CD14-positive monocyte (primary cell): ENCODE results near the gene MCRIP2. TPM values are rescaled to one million over a fixed set of nuclear protein-coding genes. Genes with fewer than 3 reads are reported as not detected.

Experiments
- DNase-seq, 3 donors: peaks; one replicate each; pipeline ENCODE4 v3.0.0-alpha.2; 2011 to 2022
- H2AFZ ChIP-seq: 2 replicates; pipeline ENCODE4 v1.6.0; 2012; ENCODE audit warnings: mild to moderate bottlenecking, low read depth, low read length, inconsistent platforms; ENCODE audit not compliant: insufficient read depth, poor library complexity, severe bottlenecking
- H3K27ac ChIP-seq, 2 donors: 1 replicate in 1 of 2; 2 replicates in 1 of 2; pipeline ENCODE4 v1.5.1; 2012 to 2013; ENCODE audit warnings: low read length in 2 of 2, control low read depth in 1 of 2, inconsistent platforms in 1 of 2, low read depth in 1 of 2, mild to moderate bottlenecking in 1 of 2
- H3K27me3 ChIP-seq, 2 donors: one replicate each; pipeline versions ENCODE4 v1.6.0 to v1.6.1; 2011 to 2013; ENCODE audit warnings: low read length in 2 of 2; ENCODE audit not compliant: control insufficient read depth in 2 of 2, insufficient read depth in 2 of 2
- H3K36me3 ChIP-seq, 2 donors: replicated peaks in 1 of 2; 1 replicate in 1 of 2; 2 replicates in 1 of 2; pipeline versions ENCODE4 v1.5.1 to v1.6.1; 2012 to 2013; ENCODE audit warnings: low read length in 2 of 2, control low read depth in 1 of 2, inconsistent platforms in 1 of 2, mild to moderate bottlenecking in 1 of 2; ENCODE audit not compliant: insufficient read depth in 2 of 2, control insufficient read depth in 1 of 2
- H3K4me1 ChIP-seq, 2 donors: 1 replicate in 1 of 2; 2 replicates in 1 of 2; pipeline versions ENCODE4 v1.5.1 to v1.6.1; 2012 to 2013; ENCODE audit warnings: low read length in 2 of 2, control low read depth in 1 of 2, inconsistent platforms in 1 of 2, mild to moderate bottlenecking in 1 of 2, moderate library complexity in 1 of 2; ENCODE audit not compliant: insufficient read depth in 2 of 2, control insufficient read depth in 1 of 2
- H3K4me2 ChIP-seq: replicated peaks from 2 replicates; pipeline ENCODE3; 2012; ENCODE audit warnings: low read length, moderate library complexity, mild to moderate bottlenecking; ENCODE audit not compliant: poor library complexity, severe bottlenecking; ENCODE audit errors: extremely low read depth
- H3K4me3 ChIP-seq, 3 experiments: fragments of 200-600 bp in 1 of 3; sonication (generic) in 1 of 3; replicated peaks in 1 of 3; 1 replicate in 2 of 3; 2 replicates in 1 of 3; pipeline ENCODE4 v1.5.1; 2011 to 2013; ENCODE audit warnings: low read length in 3 of 3, mild to moderate bottlenecking in 3 of 3, control low read depth in 2 of 3, low read depth in 2 of 3, inconsistent platforms in 1 of 3, moderate library complexity in 1 of 3
- H3K79me2 ChIP-seq: 2 replicates; pipeline ENCODE4 v1.6.0; 2012; ENCODE audit warnings: mild to moderate bottlenecking, control low read depth, inconsistent platforms, low read length, moderate library complexity; ENCODE audit not compliant: insufficient read depth
- H3K9ac ChIP-seq: 2 replicates; pipeline ENCODE4 v1.6.0; 2017; ENCODE audit warnings: low read length, mild to moderate bottlenecking; ENCODE audit not compliant: insufficient read depth, poor library complexity, severe bottlenecking
- H3K9me3 ChIP-seq, 2 donors: replicated peaks in 1 of 2; 1 replicate in 1 of 2; 2 replicates in 1 of 2; pipeline versions ENCODE4 v1.5.1 to v1.6.1; 2012 to 2013; ENCODE audit warnings: low read length in 2 of 2, control low read depth in 1 of 2; ENCODE audit not compliant: control insufficient read depth in 1 of 2, insufficient read depth in 1 of 2
- H4K20me1 ChIP-seq: 2 replicates; pipeline ENCODE4 v1.6.0; 2012; ENCODE audit warnings: mild to moderate bottlenecking, low read length, control low read depth, moderate library complexity; ENCODE audit not compliant: insufficient read depth
- H3K27ac Mint-ChIP-seq, 7 donors: one replicate each; pipeline ENCODE4 v1.8.0; 2020; ENCODE audit warnings: mild to moderate bottlenecking in 7 of 7, mixed read lengths in 7 of 7, moderate library complexity in 6 of 7, inconsistent platforms in 2 of 7
- H3K27me3 Mint-ChIP-seq, 3 donors: one replicate each; pipeline ENCODE4 v1.8.0; 2021 to 2022; ENCODE audit warnings: low read depth in 3 of 3, mild to moderate bottlenecking in 3 of 3, mixed read lengths in 3 of 3, moderate library complexity in 3 of 3, inconsistent platforms in 1 of 3
- H3K36me3 Mint-ChIP-seq, 2 donors: one replicate each; pipeline ENCODE4 v1.8.0; 2020; ENCODE audit warnings: mixed read lengths in 2 of 2, inconsistent platforms in 1 of 2, mild to moderate bottlenecking in 1 of 2
- H3K4me1 Mint-ChIP-seq: one replicate; pipeline ENCODE4 v1.8.0; 2020; ENCODE audit warnings: mild to moderate bottlenecking, mixed read lengths
- H3K4me3 Mint-ChIP-seq, 2 donors: one replicate each; pipeline ENCODE4 v1.8.0; 2020; ENCODE audit warnings: mild to moderate bottlenecking in 2 of 2, mixed read lengths in 2 of 2, moderate library complexity in 1 of 2
- H3K9me3 Mint-ChIP-seq, 7 donors: one replicate each; pipeline ENCODE4 v1.8.0; 2020 to 2022; ENCODE audit warnings: mixed read lengths in 7 of 7, mild to moderate bottlenecking in 6 of 7, moderate library complexity in 6 of 7, inconsistent platforms in 2 of 7
- CTCF ChIP-seq: fragments of 200-600 bp; IDR thresholded peaks from one replicate; pipeline ENCODE4 v1.8.0; 2022; ENCODE audit warnings: antibody characterized with exemption, mild to moderate bottlenecking
- WGBS: methylation state at CpG from one replicate; pipeline ENCODE4 v1.1.5; 2013; ENCODE audit warnings: missing lambda C conversion rate; ENCODE audit not compliant: insufficient coverage; 5-methylcytosine and 5-hydroxymethylcytosine counted together
- intact Hi-C, 2 donors: fragments of 100-400 bp; cut with micrococcal nuclease; formaldehyde crosslinking; loops; one replicate each; pipeline versions ENCODE4 v1.15.0 to v1.15.1; 2023
- polyA plus RNA-seq, 3 donors: library from polyadenylated mRNA; depleted of rRNA in 1 of 3; unstranded in 2 of 3; stranded (reverse) in 1 of 3; fragments of 300-500 nt in 2 of 3; fragments of >200 nt in 1 of 3; fragmentation: Illumina TruSeq in 2 of 3; gene quantifications; 1 replicate in 2 of 3; 2 replicates in 1 of 3; pipeline ENCODE4 v1.2.3, GENCODE V29; 2012 to 2021

The MCRIP2 gene
- polyA plus RNA-seq, 3 donors: 23.7 to 65.6 (median 42.1) TPM

DNA sequence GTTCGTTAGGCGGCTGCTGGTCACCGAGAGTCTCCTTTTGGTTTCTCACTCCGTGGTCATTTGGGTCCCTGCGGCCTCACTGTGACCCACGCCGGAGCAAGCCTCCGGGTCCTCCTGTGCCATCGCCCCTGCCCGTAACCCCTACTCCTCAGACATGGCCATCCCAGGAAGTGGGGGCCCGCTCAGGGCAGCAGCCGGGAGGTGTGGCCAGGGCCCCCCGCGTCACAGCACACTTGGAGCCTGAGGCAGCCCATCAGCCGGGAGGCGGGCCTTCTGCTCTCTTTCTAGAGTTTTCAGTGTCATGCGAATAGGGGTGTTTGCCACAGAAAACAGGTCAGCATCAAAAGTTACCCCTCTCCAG lies 18.7 kb upstream of the MCRIP2 start:
- no peak overlapping the region for H3K4me3 ChIP-seq
- no peaks in the 10 kb centered on the region for H3K9me3 ChIP-seq
- H3K36me3 Mint-ChIP-seq: peaks cover 33 to 83% of the 10 kb centered on the region in 2 donors
- H3K27me3 Mint-ChIP-seq: peaks cover 0 to 1% (median 0%) of the 10 kb centered on the region in 3 donors
- H3K27me3 ChIP-seq: no peaks in the 10 kb centered on the region
- H2AFZ ChIP-seq: no peak overlapping the region
- H3K4me1 ChIP-seq: no peaks in the 10 kb centered on the region
- peaks cover 0 to 3% (median 0%) of the 10 kb centered on the region in 7 donors for H3K9me3 Mint-ChIP-seq
- no peak for DNase-seq
- intact Hi-C loops: no loop called here
- no peak overlapping the region for H3K4me2 ChIP-seq
- 93% methylated on average over 10 of the region's 17 CpGs for whole genome bisulfite sequencing
- no peak overlapping the region for H3K4me3 Mint-ChIP-seq
- no peak overlapping the region for H3K9ac ChIP-seq
- peaks cover 81% of the 10 kb centered on the region for H4K20me1 ChIP-seq
- H3K36me3 ChIP-seq: peaks cover 48 to 62% of the 10 kb centered on the region in 2 donors
- H3K4me1 Mint-ChIP-seq: no peaks in the 10 kb centered on the region
- H3K79me2 ChIP-seq: peaks cover 39% of the 10 kb centered on the region
- no peak for TF ChIP-seq CTCF
- H3K27ac ChIP-seq: no peak overlapping the region
- no peak overlapping the region for H3K27ac Mint-ChIP-seq

DNA sequence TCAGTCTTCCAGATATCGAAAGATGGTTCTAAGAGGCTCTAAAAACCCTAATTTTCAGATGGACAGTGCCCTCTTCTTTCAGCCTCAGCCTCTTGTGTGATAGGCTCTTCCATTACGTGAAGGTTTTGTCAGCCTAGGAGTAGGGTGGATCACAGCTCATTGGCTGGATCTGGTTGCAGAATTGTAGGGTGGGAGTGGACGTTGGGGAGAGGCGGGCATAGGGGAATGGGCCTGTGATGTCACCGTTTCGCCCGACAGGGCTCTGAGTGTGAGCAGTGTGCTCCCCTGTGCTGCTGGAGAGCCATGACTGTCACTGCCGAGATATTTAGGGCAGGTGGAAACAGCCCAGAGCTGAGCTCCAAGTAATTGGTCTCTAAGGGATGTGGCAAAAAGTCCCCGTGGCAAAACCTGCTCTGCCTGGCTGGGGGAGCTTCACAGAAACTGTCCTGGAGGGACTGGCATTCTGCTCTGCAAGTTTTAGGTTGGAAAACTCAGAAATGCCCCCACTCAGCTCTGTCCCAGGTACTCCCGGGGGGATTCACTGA lies 17.0 kb upstream of the MCRIP2 start:
- Mint-ChIP-seq H3K36me3 (peaks cover 38 to 79% of the 10 kb centered on the region in 2 donors), H3K4me1 (peaks cover 2% of the 10 kb centered on the region), H3K4me3 (no peak overlapping the region), H3K27ac (no peak overlapping the region), H3K9me3 (peaks cover 0 to 3% (median 0%) of the 10 kb centered on the region in 7 donors), H3K27me3 (peaks cover 0 to 2% (median 1%) of the 10 kb centered on the region in 3 donors)
- H3K9ac ChIP-seq: no peak overlapping the region
- no peaks in the 10 kb centered on the region for H3K27me3 ChIP-seq
- peaks cover 25% of the 10 kb centered on the region for H3K79me2 ChIP-seq
- no peak for TF ChIP-seq CTCF
- DNase-seq: no peak
- H3K4me2 ChIP-seq: no peak overlapping the region
- H3K36me3 ChIP-seq: peaks cover 52 to 68% of the 10 kb centered on the region in 2 donors
- no peak overlapping the region for H3K27ac ChIP-seq
- H2AFZ ChIP-seq: no peak overlapping the region
- no peaks in the 10 kb centered on the region for H3K9me3 ChIP-seq
- H3K4me1 ChIP-seq: peaks cover 0 to 2% of the 10 kb centered on the region in 2 donors
- H4K20me1 ChIP-seq: peaks cover 81% of the 10 kb centered on the region
- no peak overlapping the region for H3K4me3 ChIP-seq
- intact Hi-C loops: no loop called here
- WGBS: 96% methylated on average over 10 of the region's 10 CpGs
